Vagina (tissue), 2 donors: Measurements from ENCODE around the gene CX3CL1.
"Not testable (repeated sequence)": the region's sequence is repeated elsewhere in the genome, so short reads cannot be mapped to it uniquely, and the experiment has no call there.

Experiments used
- POLR2A ChIP-seq, 2 donors: fragments of 450-650 bp; IDR thresholded peaks; one replicate each; pipeline ENCODE4 v1.6.1; 2017; ENCODE audit warnings: antibody characterized with exemption in 2 of 2, mild to moderate bottlenecking in 2 of 2, moderate library complexity in 2 of 2
- TF ChIP-seq, protein P1 (sequence below), 3 experiments: fragments of 450-650 bp in 2 of 3; fragments of 200-600 bp in 1 of 3; sonication (generic) in 1 of 3; IDR thresholded peaks; one replicate each; pipeline ENCODE4 v1.5.1; 2017 to 2019; ENCODE audit warnings: antibody characterized with exemption in 3 of 3, mild to moderate bottlenecking in 2 of 3, moderate library complexity in 2 of 3

DNA sequence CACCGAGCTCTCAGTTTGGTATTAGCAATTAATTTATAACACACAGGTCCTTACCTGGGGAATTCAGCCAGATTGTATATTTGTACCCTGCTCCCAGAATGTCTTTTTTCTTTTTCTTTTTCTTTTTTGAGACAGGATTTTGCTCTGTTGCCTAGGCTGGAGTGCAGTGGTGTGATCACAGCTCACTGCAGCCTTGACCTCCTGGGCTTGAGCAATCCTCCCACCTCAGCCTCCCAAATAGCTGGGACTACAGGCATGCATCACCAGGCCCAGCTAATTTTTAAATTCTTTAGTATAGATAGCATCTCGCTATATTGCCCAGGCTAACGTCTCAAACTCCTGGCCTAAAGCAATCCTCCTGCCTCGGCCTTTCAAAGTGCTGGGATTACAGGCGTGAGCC, 28.2 kb upstream of the CX3CL1 start:
- TF ChIP-seq, protein P1, sequence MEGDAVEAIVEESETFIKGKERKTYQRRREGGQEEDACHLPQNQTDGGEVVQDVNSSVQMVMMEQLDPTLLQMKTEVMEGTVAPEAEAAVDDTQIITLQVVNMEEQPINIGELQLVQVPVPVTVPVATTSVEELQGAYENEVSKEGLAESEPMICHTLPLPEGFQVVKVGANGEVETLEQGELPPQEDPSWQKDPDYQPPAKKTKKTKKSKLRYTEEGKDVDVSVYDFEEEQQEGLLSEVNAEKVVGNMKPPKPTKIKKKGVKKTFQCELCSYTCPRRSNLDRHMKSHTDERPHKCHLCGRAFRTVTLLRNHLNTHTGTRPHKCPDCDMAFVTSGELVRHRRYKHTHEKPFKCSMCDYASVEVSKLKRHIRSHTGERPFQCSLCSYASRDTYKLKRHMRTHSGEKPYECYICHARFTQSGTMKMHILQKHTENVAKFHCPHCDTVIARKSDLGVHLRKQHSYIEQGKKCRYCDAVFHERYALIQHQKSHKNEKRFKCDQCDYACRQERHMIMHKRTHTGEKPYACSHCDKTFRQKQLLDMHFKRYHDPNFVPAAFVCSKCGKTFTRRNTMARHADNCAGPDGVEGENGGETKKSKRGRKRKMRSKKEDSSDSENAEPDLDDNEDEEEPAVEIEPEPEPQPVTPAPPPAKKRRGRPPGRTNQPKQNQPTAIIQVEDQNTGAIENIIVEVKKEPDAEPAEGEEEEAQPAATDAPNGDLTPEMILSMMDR (IDR thresholded peaks at IDR 0.05) = not testable (repeated sequence)
- TF ChIP-seq POLR2A (IDR thresholded peaks at IDR 0.05) = not testable (repeated sequence)
